GM12872 (cell line): Measurements from ENCODE around the gene MYO7B.

ENCODE experiments used
- TF ChIP-seq, protein P1 (sequence below): IDR thresholded peaks from 3 replicates; pipeline ENCODE4 v1.5.1; 2011; ENCODE audit warnings: low read depth, mild to moderate bottlenecking, low read length, moderate library complexity; ENCODE audit not compliant: insufficient read depth

Gene MYO7B

DNA sequence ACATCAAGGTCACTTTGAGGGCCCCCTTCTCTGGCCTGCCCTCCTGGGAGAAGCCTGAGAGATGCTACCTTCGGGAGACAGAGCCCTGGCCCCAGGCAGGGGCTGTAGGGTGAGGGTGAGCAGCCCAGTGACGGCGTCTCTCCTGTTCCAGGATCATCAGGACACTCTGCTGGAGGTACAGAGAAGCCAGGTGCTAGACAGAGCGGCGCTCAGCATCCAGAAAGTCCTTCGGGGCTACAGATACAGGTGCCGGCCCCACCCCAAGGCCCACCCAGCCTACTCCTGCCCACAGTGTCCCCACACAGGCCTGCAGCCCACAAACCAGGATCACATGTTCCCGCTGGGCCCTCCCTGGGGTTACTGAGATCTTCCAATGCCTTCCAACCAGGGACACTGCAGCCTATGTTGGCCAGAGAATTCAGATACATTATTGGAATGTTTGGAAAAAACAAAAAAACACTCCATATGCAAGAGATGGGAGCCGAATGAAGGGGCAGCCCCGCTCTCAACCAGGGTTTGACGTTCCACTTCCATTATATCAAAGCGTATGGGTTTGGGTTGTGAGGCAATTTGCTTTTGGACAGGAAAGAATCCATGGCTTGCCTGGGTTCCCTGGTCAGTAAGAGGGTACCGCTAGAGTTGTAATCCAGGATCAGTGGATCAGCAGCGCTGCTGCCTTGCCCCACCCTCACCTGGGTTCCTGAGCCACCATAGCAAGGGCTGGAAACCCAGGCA is 61.0 kb downstream of the MYO7B start:
- TF ChIP-seq, protein P1, sequence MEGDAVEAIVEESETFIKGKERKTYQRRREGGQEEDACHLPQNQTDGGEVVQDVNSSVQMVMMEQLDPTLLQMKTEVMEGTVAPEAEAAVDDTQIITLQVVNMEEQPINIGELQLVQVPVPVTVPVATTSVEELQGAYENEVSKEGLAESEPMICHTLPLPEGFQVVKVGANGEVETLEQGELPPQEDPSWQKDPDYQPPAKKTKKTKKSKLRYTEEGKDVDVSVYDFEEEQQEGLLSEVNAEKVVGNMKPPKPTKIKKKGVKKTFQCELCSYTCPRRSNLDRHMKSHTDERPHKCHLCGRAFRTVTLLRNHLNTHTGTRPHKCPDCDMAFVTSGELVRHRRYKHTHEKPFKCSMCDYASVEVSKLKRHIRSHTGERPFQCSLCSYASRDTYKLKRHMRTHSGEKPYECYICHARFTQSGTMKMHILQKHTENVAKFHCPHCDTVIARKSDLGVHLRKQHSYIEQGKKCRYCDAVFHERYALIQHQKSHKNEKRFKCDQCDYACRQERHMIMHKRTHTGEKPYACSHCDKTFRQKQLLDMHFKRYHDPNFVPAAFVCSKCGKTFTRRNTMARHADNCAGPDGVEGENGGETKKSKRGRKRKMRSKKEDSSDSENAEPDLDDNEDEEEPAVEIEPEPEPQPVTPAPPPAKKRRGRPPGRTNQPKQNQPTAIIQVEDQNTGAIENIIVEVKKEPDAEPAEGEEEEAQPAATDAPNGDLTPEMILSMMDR: no peak

GRCh38 chr2:127597046-127597983 is 61.8 kb downstream of the MYO7B start:
- TF ChIP-seq, protein P1: no peak

- TF ChIP-seq, protein P1: no peak
These were observed 62.5 kb downstream of the MYO7B start for GRCh38 chr2:127597984-127598380.

DNA sequence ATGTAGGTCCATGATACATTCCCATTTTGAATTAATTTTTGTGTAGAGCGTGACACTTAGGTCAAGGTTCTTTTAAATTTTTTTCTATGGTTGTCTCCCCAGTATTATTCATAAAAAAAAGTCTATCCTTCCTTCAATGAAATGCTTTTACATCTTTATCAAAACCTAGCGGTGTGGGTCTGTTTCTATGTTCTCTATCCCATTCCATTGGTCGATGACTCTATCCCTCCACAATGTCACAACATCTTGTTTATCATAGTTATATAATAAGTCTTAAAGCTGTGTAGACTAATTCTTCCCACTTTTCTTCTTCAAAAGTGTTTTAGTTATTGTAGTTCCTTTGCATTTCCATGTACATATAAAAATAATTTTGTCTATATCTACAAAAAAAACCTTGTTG is 63.2 kb downstream of the MYO7B start:
- TF ChIP-seq, protein P1: no peak

GRCh38 chr2:127599211-127599610 is 63.7 kb downstream of the MYO7B start:
- TF ChIP-seq, protein P1: no peak

- TF ChIP-seq, protein P1: no peak
These were observed 69.5 kb downstream of the MYO7B start for GRCh38 chr2:127604986-127605385.

- TF ChIP-seq, protein P1: no peak
These were observed 70.3 kb downstream of the MYO7B start for GRCh38 chr2:127605691-127606263.
